Hematopoietic multipotent progenitor cell treated with erythropoietin and hydrocortisone succinate and interleukin-3 and kit ligand, for 15 days (in vitro differentiated cells): ENCODE results near the gene FKBP2.
"Not testable (repeated sequence)": the region's sequence is repeated elsewhere in the genome, so short reads cannot be mapped to it uniquely, and the experiment has no call there.

Experiments
- DNase-seq: peaks from one replicate; pipeline ENCODE4 v3.0.0-alpha.2; 2015; ENCODE audit warnings: low spot score

FKBP2 gene

DNA sequence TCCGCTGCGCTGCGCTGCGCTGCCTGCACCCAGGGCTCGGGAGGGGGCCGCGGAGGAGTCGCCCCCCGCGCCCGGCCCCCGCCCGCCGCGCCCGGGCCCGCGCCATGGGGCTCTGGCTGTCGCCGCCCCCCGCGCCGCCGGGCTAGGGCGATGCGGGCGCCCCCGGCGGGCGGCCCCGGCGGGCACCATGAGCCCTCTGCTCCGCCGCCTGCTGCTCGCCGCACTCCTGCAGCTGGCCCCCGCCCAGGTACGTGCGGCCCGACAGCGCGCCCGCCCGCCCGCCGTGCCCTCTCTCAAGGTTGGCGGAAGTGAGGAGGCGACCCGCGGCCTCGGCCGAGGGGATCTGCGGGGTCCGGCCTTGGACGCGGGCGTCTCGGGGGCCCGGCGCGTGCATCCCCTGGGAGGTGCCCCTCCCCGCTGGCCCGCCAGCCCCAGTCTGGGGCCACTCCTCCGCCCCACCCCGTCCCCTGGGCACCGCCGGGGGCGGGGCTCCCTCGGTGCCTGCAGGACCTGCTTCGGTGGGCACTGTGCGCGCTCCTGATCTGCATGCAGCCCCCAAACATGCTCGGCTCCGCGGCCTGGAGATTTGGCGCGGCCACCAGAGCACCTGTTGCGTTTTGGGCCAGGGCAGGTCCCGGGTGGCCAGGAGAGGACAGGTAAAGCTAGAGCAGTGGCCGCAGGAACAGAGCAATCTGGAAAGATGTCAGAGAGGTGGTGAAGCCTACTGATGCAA lies 6.1 kb upstream of the FKBP2 start:
- DNase-seq: no peak

- DNase-seq: no peak
Measured at GRCh38 chr11:64235437-64236161, 5.3 kb upstream of the FKBP2 start.

DNA sequence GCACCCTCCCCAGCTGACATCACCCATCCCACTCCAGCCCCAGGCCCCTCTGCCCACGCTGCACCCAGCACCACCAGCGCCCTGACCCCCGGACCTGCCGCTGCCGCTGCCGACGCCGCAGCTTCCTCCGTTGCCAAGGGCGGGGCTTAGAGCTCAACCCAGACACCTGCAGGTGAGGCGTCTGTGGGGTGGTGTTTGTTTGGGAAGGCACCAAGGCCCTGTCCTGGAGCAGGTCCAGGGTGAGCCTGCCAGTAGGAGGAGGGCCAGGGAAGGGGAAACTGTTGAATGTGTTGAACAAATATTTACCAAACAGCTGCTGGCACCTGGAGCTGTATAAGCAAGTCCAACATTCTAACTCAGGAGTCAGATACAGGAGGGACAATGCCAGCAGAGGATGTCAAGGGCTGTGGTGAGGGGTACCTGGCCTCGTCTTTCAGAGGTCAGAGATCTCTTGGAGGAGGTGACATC lies 3.4 kb upstream of the FKBP2 start:
- DNase-seq: no peak

DNA sequence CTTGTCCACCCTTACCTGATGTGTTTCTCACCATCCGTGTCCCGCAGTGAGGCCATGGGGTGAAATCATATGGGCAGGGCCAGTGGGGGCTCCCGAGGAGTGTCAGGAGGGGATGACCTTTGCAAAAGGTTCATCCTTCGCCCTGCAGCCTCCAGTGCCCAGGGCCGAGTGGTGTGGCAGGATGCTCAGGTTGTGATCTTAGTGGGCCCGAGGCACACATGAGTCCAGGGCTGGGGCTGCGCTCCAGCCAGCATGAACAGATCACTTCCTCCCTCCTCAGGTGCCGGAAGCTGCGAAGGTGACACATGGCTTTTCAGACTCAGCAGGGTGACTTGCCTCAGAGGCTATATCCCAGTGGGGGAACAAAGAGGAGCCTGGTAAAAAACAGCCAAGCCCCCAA lies 2.8 kb upstream of the FKBP2 start:
- DNase-seq: no peak

DNA sequence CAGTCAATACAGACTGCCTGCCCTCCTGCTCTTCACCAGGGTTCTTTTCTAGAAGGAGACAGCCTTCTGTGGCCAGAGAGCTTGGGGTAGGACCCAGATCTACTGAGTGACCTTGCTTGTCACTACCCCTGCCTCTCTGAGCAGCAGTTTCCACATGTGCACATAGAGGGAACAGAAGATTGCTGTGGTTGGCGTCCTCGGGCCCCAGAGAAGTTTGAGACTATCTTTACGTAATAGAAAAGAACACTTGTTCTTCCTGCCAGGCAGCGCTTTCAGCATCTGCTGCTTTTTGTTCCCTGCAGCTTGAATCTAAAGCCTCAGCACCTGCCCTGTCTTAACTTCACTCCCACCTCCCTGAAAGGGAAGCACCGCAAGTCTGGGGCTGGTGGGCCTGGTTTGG lies 1.9 kb upstream of the FKBP2 start:
- no peak for DNase-seq

- no peak for DNase-seq
Measured at GRCh38 chr11:64239662-64240434, 1.0 kb upstream of the FKBP2 start.

GRCh38 chr11:64241241-64241490 lies 271 bp downstream of the FKBP2 start:
- peak; percentile 99 for DNase-seq

DNA sequence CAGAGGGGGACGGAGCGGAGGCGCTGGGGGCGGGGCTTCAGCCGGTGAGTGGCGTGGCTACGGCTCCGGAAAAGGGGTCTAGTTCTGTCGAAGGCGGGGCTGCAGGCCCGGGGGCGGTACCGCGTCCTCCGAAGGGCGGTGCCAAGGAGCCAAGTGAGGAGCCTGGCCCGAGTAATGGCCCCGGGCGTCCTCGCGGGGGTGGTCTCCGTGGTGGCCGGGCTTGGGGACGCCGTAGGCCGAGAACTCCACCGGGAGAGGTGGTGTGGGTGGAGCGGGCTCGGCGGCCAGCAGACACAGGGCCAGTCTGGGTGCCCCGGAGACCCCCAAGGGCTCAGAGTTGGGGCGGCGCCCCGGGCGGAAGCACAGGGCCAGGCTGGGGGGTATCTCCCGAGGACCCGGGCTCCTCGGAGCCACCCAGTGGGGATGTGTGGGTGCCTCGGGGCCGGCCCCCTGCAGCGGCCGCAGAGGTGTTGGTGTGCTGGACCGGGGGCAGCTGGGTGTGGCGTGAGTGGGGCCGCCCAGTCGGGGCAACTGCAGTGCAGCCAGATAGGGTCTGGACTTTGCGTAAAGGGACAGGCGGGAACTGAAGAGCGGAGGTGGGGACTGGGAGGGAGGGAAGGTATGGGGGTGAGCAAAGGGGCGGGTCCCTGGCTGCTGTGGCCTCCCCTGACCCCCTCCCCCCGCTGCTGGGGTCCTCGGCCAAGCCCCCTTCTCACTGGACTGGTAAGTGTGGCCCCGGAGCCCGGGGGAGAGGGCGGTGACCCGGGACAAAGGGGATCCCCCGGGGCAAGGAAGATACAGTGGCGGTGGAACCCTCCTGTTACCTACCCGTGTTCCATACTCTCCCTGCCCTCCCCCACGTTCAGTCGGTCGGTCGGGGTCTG lies 838 bp downstream of the FKBP2 start:
- no peak for DNase-seq

DNA sequence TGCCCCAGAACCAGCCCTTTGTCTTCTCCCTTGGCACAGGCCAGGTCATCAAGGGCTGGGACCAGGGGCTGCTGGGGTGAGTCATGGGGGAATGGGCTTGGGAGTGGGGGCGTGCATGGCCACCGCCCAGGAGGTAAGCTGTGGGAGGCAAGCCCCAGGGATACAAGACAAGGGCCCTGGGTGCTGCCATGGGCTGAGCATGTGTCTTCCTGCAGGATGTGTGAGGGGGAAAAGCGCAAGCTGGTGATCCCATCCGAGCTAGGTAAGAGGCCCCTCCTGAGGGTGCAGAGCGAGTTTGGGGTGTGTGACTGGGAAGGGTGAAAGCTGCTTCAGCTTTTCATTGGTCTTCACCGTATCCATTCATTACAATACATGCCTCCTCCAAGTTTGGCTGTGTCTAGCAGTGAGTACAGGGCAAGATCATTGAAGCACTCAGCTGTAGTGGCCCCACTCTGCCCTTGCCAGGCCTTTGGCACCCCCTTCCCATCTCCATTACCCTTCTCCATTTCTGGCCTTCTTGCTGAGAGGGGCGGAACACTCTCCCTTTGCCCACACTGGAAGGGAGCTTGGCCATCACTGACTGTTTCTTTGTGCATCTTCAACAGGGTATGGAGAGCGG lies 2.5 kb downstream of the FKBP2 start:
- DNase-seq: no peak

- DNase-seq: no peak
Measured at GRCh38 chr11:64244107-64244506, 3.2 kb downstream of the FKBP2 start.

DNA sequence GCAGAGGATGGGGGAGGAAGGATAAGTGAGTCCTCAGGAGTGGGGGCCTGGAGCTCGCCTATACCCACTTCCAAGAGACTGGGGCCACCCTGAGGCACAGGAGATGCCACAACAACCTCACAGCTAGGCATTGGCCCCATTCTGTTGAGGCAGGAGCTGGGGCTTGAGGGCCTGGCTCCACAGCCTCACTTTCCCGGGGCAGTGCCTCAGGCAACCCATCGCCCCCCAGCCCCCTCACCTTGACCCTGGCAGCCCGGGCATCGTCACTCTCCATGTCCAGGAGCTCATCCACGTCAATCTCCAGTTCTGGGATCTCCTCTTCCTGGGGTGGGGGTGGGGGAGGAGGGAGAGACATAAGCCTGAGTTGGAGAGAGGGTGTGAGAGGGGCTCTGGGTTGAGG lies 4.1 kb downstream of the FKBP2 start:
- no peak for DNase-seq

GRCh38 chr11:64245401-64245796 lies 4.5 kb downstream of the FKBP2 start:
- no peak for DNase-seq

- DNase-seq: peak; percentile 52
Measured at GRCh38 chr11:64245797-64246620, 5.1 kb downstream of the FKBP2 start.

DNA sequence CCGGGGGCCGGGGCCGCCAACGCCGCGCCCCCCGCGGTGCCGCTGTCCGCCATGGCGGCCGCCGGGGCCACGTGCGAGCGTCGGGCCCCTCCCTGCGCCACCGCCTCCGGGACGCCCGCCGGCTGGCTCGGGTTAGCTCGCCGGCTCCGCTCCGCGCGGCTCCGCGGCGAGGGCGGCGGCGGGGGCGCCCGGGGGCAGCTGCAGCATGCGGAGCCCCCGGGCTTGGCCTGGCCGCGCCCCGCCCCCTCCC lies 5.7 kb downstream of the FKBP2 start:
- not testable (repeated sequence) for DNase-seq

DNA sequence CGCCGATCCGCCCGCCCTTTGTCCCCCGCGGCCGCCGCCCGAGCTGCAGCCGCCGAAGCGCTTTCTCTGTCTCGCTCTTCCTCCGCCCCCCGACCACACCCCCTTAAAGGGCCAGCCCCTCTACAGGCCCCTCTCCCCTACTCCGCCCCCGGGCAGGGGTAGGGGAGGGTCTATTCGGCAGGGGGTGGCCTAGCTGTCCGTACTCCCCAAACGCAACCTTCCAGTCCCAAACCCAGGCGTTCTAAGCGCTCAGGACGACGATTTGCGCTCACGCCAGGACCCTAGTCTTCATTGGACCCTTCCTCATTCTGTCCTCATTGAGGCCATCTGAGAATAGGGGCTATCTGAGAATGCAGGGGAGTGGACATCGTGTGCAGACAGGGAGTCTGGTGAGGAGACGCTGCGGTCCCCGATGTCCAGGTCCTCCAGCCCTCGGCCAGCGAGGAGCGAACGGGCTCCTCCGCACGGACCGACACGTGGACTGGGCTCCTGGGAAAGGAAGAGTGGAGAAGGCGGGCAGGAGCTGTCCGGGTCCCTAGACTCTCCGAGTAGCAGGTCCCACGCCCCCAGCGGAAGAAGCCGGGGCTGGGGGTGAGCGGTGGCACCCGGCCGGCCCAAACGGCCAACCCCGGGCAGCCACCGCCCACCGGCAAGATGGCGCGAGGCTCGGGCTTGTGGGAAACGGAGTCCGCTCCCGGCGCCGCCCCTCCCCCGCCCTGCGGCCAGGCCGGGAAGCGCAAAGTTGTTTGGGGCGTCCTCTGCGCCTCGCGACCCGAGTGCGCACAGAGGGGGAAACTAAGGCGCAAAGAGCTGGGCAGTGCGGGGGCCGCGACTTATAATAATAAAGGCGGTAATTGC lies 6.2 kb downstream of the FKBP2 start, which contains the start of gene PPP1R14B:
Gene PPP1R14B, minus strand, starts transcription at position 73 of the 858 bp plus-strand sequence. CDS start 270 bp downstream, outside the sequence.
- DNase-seq: peak; percentile 81

DNA sequence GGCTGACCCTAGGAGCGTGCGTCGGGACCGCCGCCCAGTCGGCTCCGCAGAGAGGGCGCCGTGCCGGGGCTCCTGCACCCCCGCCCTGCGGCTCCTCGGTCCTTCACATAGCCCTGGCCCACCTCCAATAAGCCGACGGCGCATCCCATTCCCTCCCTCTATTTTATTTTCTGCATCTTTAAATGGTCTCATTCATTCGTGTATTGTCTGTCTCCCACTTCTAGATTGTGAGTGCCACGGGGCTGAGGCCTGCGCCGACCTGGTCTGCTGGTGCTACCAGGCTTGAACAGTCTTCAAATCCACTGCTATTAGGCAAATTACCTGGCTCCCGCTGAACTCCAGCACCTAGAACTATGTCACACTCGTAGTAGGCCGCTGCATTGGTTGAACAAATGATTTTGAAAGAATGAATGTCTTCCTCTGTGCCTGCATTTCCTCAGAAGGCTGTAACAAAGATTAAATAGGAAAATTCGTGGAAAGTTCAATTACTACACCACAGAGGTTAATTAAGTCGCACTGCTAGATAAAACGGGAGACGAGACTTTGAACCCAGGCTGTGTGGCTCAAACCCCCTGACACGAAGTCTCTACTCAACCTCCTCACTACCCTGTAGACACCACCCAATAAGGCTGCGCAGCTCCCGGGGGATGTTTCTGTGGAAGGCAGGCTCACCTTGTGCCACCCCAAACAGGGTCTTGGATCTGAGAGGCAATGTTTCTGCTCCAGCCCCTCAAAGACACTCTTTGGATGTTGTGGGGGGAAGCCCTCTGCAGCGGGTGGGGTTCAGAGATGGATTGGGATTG lies 7.0 kb downstream of the FKBP2 start:
- no peak for DNase-seq

DNA sequence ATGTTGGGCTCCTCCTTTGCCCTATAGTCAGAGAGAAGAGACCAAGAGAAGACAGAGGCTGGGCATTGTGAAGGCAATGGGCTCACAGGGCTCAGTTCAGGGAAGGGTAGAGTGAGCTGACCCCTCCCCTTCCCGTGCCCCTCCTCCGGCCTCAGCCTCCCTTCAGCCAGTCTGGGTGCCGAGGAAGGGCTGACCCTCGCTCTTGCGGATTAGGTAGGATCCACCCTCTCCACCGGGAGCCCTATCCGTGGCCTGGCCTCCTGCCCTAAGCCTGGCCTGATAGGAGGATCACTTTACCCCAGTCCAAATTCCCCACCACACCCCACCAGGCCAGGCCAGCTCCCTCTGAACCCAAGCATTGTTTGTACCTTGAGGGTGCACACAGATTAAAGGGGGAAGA lies 7.7 kb downstream of the FKBP2 start:
- DNase-seq: no peak

GRCh38 chr11:64249038-64249437 lies 8.1 kb downstream of the FKBP2 start:
- DNase-seq: no peak
